Measurements from ENCODE around the gene FRMD4A.
A peak's percentile ranks its signal among the peaks of the same experiment; 100 is the strongest.
"Not testable (repeated sequence)": the region's sequence is repeated elsewhere in the genome, so short reads cannot be mapped to it uniquely, and the experiment has no call there.

Gene FRMD4A

DNA sequence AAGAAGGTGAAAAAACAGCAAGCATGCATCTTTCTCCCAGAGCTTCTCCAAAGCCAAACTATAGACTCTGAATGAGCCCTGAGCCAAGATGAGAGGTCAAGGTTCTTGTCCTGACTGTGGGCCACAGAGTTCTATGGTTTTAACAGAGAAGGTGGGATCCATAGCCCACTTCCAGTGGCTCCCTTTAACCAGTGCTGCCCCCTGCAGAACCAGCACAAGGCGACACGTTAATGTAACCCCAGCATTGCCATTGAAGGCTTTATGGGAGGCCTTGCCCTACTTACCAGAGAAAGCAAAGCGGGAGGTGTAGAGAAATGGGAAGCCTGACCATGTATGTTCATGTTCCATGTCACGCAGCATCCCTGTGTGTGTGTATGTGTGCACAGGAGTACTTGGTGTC lies 500.3 kb downstream of the FRMD4A start:
- no peak for TF ChIP-seq L3MBTL2 (conservative IDR thresholded peaks at IDR 0.05)
- POLR2A ChIA-PET: no interaction called here
- no peak for DNase-seq (ENCODE audit: extremely low spot score)
- CTCF ChIA-PET: no interaction called here

DNA sequence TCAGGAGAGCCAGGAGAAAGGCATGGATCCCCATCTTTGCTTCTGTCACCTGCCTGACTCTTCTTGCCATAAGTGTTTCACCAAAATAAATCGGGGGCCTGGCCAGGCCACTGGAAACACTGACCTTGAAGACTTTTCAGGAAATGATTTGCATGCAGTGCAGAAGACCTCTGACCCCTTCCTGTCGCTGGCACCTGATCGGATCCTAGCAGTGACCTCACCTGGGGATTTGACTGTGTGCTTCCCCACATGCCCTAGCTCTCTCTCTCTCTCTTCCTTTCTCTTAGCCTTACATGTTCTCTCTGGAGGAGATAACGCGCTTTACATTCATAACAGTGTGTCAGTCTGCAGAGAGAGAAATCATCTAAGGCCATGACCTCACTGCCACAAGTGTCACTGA lies 500.9 kb downstream of the FRMD4A start:
- TF ChIP-seq FOXK2 (IDR thresholded peaks at IDR 0.05): no peak
- no peak for TF ChIP-seq CTBP1 (IDR thresholded peaks at IDR 0.05; ENCODE audit: borderline replicate concordance)
- TF ChIP-seq ELF4 (IDR thresholded peaks at IDR 0.05): no peak
- no peak for TF ChIP-seq ZNF384 (IDR thresholded peaks at IDR 0.05)
- no peak for TF ChIP-seq LEF1 (IDR thresholded peaks at IDR 0.05; ENCODE audit: borderline replicate concordance)
- TF ChIP-seq BHLHE40 (IDR thresholded peaks at IDR 0.05; ENCODE audit: borderline replicate concordance): no peak
- no peak for TF ChIP-seq NFRKB (IDR thresholded peaks at IDR 0.05)
- TF ChIP-seq HDGF (IDR thresholded peaks at IDR 0.05; ENCODE audit: borderline replicate concordance): no peak
- DNase-seq (ENCODE audit: extremely low spot score): no peak
- POLR2A ChIA-PET: no interaction called here
- CTCF ChIA-PET: no interaction called here

DNA sequence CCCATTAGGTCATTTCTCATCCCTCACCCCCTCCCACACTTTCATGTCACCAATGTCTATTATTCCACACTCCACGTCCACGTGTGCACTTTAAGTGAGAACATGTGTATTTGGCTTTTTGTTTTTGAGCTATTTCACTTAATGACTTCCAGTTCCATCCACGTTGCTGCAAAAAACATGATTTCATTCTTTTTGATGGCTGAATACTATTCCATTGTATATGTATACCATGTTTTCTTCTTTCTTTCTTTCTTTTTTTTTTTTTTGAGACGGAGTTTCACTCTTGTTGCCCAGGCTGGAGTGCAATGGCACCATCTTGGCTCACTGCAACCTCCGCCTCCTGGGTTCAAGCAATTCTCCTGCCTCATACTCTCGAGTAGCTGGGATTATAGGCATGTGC lies 502.4 kb downstream of the FRMD4A start:
- POLR2A ChIA-PET; DNase-seq (ENCODE audit: extremely low spot score); CTCF ChIA-PET: not testable (repeated sequence)

DNA sequence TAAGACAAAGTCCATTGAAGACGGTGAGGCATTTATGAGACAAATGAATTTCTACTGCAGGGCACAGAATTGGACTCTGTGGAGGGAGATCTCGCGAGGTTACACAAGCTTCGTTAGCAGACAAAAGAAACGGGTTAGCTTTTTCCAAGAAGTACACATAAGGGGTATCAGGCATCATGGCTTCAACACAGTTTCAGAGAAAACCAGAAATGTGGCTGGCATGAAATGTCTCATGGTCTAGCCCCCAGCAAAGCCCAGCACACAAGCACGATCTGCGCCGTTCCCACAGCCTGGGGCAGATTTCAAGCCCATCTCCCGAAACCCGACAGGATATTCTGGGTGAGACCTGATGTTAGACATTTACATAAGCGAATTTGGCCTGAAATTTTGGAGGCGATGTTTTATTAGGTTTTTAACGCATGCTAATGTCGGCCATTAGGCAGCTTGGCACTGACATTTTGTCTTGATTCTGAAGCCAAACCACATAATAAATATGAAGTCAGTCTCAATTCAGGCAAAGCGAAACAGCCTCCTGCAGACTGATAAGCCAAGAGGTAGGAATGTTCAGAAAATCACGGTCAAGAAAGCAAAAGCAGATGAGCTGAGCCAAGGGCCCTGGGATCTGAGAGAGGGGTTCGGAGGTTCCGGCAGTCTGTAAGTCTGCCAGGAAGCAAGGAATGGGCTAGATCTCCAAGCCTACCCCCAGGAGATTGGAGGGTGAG lies 503.5 kb downstream of the FRMD4A start:
- POLR2A ChIA-PET: no interaction called here
- no peak for TF ChIP-seq FOXA1 (IDR thresholded peaks at IDR 0.05)
- no peak for TF ChIP-seq TARDBP (IDR thresholded peaks at IDR 0.05)
- TF ChIP-seq CTBP1 (IDR thresholded peaks at IDR 0.05; ENCODE audit: borderline replicate concordance): no peak
- no peak for TF ChIP-seq ZNF384 (IDR thresholded peaks at IDR 0.05)
- TF ChIP-seq NFRKB (IDR thresholded peaks at IDR 0.05): no peak
- TF ChIP-seq, protein P1, sequence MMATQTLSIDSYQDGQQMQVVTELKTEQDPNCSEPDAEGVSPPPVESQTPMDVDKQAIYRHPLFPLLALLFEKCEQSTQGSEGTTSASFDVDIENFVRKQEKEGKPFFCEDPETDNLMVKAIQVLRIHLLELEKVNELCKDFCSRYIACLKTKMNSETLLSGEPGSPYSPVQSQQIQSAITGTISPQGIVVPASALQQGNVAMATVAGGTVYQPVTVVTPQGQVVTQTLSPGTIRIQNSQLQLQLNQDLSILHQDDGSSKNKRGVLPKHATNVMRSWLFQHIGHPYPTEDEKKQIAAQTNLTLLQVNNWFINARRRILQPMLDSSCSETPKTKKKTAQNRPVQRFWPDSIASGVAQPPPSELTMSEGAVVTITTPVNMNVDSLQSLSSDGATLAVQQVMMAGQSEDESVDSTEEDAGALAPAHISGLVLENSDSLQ (IDR thresholded peaks at IDR 0.05): no peak
- no peak for TF ChIP-seq SUZ12 (IDR thresholded peaks at IDR 0.05)
- no peak for TF ChIP-seq SP1 (IDR thresholded peaks at IDR 0.05)
- no peak for TF ChIP-seq BHLHE40 (IDR thresholded peaks at IDR 0.05; ENCODE audit: borderline replicate concordance)
- TF ChIP-seq ARNT (IDR thresholded peaks at IDR 0.05): no peak
- no peak for TF ChIP-seq HDGF (IDR thresholded peaks at IDR 0.05; ENCODE audit: borderline replicate concordance)
- no peak for TF ChIP-seq LEF1 (IDR thresholded peaks at IDR 0.05; ENCODE audit: borderline replicate concordance)
- TF ChIP-seq FOXM1 (IDR thresholded peaks at IDR 0.05; ENCODE audit: borderline replicate concordance): no peak
- no peak for TF ChIP-seq FOXK2 (IDR thresholded peaks at IDR 0.05)
- TF ChIP-seq ELF4 (IDR thresholded peaks at IDR 0.05): no peak
- TF ChIP-seq L3MBTL2 (conservative IDR thresholded peaks at IDR 0.05): no peak
- CTCF ChIA-PET: no interaction called here
- DNase-seq (ENCODE audit: extremely low spot score): no peak

DNA sequence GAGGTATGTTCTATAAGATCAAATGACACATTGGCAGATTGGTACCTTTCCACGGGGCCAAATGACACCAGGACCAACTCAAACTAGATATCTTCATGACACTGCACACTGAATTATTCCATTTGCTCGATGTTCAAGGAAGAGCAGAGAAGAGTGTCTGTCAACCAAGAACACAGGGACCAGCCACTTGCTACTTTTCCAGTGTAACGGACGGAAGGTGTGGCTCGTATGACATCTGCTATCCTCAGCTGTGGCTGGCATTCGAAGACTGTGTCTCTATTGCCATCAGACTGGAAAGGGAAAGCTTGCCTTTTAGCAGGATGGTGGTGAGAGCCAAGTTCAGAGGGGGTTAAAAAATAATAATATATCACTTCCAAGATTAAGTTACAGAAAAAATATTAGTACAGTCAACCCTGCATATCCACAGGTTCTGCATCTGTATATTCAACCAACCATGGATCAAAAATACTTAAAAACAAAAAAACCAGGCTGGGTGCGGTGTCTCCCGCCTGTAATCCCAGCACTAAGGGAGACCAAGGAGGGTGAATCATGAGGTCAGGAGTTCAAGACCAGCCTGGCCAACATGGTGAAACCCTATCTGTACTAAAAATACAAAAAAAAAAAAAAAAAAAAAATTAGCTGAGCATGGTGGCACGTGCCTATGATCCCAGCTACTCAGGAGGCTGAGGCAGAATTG lies 506.9 kb downstream of the FRMD4A start:
- DNase-seq (ENCODE audit: extremely low spot score): no peak
- POLR2A ChIA-PET: no interaction called here
- TF ChIP-seq, protein P1 (IDR thresholded peaks at IDR 0.05): 0 out of 2 replicates have a peak, but pooled peaks have one; percentile 33
- TF ChIP-seq ZNF384 (IDR thresholded peaks at IDR 0.05) (peak; percentile 57), BHLHE40 (IDR thresholded peaks at IDR 0.05; ENCODE audit: borderline replicate concordance) (no peak), FOXA1 (IDR thresholded peaks at IDR 0.05) (no peak), ELF4 (IDR thresholded peaks at IDR 0.05) (no peak)
- CTCF ChIA-PET: no interaction called here

DNA sequence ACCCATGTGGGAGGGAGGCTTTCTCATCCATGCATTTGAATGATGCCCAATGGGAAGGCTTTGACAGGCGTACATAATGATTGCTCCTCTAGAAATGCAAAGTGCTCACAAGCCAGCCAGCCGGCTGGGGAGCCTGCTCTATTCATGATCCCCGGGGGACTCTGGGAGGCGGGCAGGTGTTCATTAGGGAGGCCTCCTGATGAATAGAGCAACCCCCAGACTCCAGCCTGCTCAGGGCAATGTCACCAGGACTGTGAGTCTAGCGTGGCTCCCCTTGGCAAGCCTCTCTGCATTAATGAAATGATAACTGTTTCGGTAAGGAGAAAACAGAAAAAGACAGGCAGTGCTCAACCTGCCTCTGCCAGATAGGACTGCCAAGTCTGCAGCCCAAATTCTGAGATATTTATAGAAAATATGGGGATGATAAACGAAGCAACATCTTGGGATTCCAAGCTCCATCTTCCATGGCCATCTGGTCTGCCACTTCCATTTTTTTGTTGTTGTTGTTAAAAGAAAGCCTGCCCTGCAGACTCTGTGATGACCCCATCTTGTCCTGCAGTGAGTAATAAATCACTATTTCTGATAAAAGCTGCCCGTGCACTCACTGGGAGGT lies 507.5 kb downstream of the FRMD4A start:
- CTCF ChIA-PET: no interaction called here
- DNase-seq (ENCODE audit: extremely low spot score): no peak
- TF ChIP-seq L3MBTL2 (conservative IDR thresholded peaks at IDR 0.05): no peak
- no peak for TF ChIP-seq FOXK2 (IDR thresholded peaks at IDR 0.05)
- TF ChIP-seq TARDBP (IDR thresholded peaks at IDR 0.05): no peak
- no peak for TF ChIP-seq FOXA1 (IDR thresholded peaks at IDR 0.05)
- no peak for TF ChIP-seq ELF4 (IDR thresholded peaks at IDR 0.05)
- no peak for TF ChIP-seq ZNF384 (IDR thresholded peaks at IDR 0.05)
- no peak for TF ChIP-seq SP1 (IDR thresholded peaks at IDR 0.05)
- POLR2A ChIA-PET: interaction anchor here (1.0 kb wide), 1 partner anchor 9 kb away, joined by 3 read pairs; no protein-coding TSS in a partner anchor

DNA sequence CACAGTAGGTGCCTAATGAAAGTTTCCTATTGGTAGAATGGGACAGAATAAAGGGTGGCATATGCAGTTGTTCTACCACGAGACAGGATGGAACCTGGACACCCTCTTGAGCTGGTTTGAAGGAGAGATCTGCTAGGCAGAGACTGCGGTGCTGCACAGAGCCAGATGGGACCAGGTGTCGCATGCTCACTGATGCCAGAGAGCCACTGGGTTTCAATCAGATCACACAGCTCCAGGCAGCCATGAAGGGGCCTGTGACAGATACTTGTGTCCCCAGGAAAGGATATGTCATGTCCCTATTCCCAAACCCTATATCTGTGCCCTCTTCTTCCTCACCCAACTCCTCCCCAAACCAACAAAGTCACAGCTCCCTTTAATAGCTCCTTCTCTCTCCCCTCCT lies 508.2 kb downstream of the FRMD4A start:
- TF ChIP-seq ELF4 (IDR thresholded peaks at IDR 0.05) (no peak), L3MBTL2 (conservative IDR thresholded peaks at IDR 0.05) (no peak), FOXA1 (IDR thresholded peaks at IDR 0.05) (no peak), BHLHE40 (IDR thresholded peaks at IDR 0.05; ENCODE audit: borderline replicate concordance) (no peak), SP1 (IDR thresholded peaks at IDR 0.05) (no peak), ARNT (IDR thresholded peaks at IDR 0.05) (no peak), TARDBP (IDR thresholded peaks at IDR 0.05) (no peak), ZNF384 (IDR thresholded peaks at IDR 0.05) (no peak), FOXM1 (IDR thresholded peaks at IDR 0.05; ENCODE audit: borderline replicate concordance) (no peak), NFRKB (IDR thresholded peaks at IDR 0.05) (no peak), CTBP1 (IDR thresholded peaks at IDR 0.05; ENCODE audit: borderline replicate concordance) (no peak), HDGF (IDR thresholded peaks at IDR 0.05; ENCODE audit: borderline replicate concordance) (no peak), SUZ12 (IDR thresholded peaks at IDR 0.05) (no peak), LEF1 (IDR thresholded peaks at IDR 0.05; ENCODE audit: borderline replicate concordance) (no peak), FOXK2 (IDR thresholded peaks at IDR 0.05) (no peak)
- TF ChIP-seq, protein P1 (IDR thresholded peaks at IDR 0.05): no peak
- ChIA-PET POLR2A (interaction anchor here (1.0 kb wide), 1 partner anchor 8 kb away, joined by 3 read pairs; no protein-coding TSS in a partner anchor), CTCF (no interaction called here)
- DNase-seq (ENCODE audit: extremely low spot score): no peak
